PC-3 (cell line): ENCODE data around the gene NOXRED1.

ENCODE experiments used
- CTCF ChIP-seq: fragments of 300-600 bp; sonication (generic); conservative IDR thresholded peaks from 2 replicates; pipeline ENCODE4 v1.5.1; 2017; ENCODE audit warnings: antibody characterized with exemption, low read depth, mild to moderate bottlenecking, low read length
- EZH2 ChIP-seq: fragments of 300-600 bp; sonication (generic); IDR thresholded peaks from one replicate; pipeline ENCODE4 v1.6.1; 2017; ENCODE audit warnings: antibody characterized with exemption, mild to moderate bottlenecking, low read length; ENCODE audit not compliant: unreplicated experiment

GRCh38 chr14:77377502-77377844 lies 45.9 kb downstream of the NOXRED1 start:
- TF ChIP-seq CTCF: no peak
- TF ChIP-seq EZH2: no peak
